Skeletal muscle tissue (tissue), 4 donors: ENCODE data around the gene OOSP3. TPM values are rescaled to one million over a fixed set of nuclear protein-coding genes. Genes with fewer than 3 reads are reported as not detected.
"Not testable (repeated sequence)": the region's sequence is repeated elsewhere in the genome, so short reads cannot be mapped to it uniquely, and the experiment has no call there.

Experiments
- H3K27ac ChIP-seq: one replicate; pipeline ENCODE4 v1.7.0; 2013; ENCODE audit warnings: mild to moderate bottlenecking, low read depth, low read length, inconsistent platforms
- H3K27me3 ChIP-seq, 3 donors: one replicate each; pipeline ENCODE4 v1.7.0; 2013; ENCODE audit warnings: low read length in 3 of 3; ENCODE audit not compliant: control insufficient read depth in 3 of 3, insufficient read depth in 3 of 3
- H3K36me3 ChIP-seq, 3 donors: one replicate each; pipeline ENCODE4 v1.7.0; 2013; ENCODE audit warnings: low read length in 3 of 3; ENCODE audit not compliant: control insufficient read depth in 3 of 3, insufficient read depth in 3 of 3
- H3K4me1 ChIP-seq, 3 donors: one replicate each; pipeline ENCODE4 v1.7.0; 2013; ENCODE audit warnings: low read length in 3 of 3, mild to moderate bottlenecking in 3 of 3; ENCODE audit not compliant: control insufficient read depth in 3 of 3, insufficient read depth in 3 of 3
- H3K4me3 ChIP-seq, 3 donors: one replicate each; pipeline ENCODE4 v1.7.0; 2013; ENCODE audit warnings: low read length in 3 of 3
- H3K9ac ChIP-seq, 3 donors: one replicate each; pipeline ENCODE4 v1.7.0; 2013; ENCODE audit warnings: low read length in 3 of 3, mild to moderate bottlenecking in 3 of 3, moderate library complexity in 2 of 3, low read depth in 1 of 3
- H3K9me3 ChIP-seq, 3 donors: one replicate each; pipeline ENCODE4 v1.7.0; 2013; ENCODE audit warnings: low read length in 3 of 3; ENCODE audit not compliant: control insufficient read depth in 3 of 3
- total RNA-seq: library from RNA; depleted of rRNA; stranded (reverse); fragments of >200 nt; gene quantifications from one replicate; pipeline ENCODE4 v1.2.3, GENCODE V29; 2014
- donor health status: Osteomylitis.

OOSP3 gene
- total RNA-seq, 1 donor from 2014 or later = not detected

DNA sequence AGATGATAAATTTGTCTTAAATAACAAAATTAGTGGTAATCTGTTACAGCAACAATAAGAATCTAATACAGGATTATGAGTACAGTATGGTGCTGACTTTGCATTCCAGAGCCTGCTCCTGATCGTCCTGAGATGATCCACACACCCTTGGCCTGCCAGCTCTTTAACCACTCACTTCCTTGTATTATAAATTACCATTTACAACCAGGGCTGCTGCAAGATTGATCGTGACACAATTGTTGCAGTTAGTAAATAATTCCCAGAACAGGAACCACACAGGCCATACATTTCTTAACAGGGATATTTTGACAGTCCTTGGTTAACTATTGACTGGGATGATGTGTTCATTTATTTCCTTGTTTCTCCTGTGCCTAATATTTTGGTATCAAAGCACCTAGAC lies 29.5 kb upstream of the OOSP3 start:
- Histone ChIP-seq H3K9me3 (no peaks in the 10 kb centered on the region), H3K4me3 (no peak overlapping the region), H3K4me1 (no peaks in the 10 kb centered on the region), H3K27ac (no peak overlapping the region), H3K36me3 (no peaks in the 10 kb centered on the region), H3K9ac (no peak overlapping the region), H3K27me3 (no peaks in the 10 kb centered on the region)

DNA sequence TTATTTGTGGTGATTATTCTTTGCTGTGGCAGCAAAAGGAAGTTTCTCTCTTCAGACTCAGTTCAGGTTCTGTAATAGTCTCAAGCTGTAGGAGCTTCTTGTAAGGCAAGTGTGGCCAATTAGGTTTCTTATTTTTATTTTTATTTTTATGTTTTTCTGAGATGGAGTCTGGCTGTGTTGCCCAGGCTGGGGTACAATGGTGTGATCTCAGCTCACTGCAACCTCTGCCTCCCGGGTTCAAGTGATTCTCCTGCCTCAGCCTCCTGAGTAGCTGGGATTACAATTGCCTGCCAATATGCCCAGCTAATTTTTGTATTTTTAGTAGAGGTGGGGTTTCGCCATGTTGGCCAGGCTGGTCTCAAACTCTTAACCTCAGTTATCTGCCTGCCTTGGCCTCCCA lies 29.0 kb upstream of the OOSP3 start:
- H3K36me3 ChIP-seq, H3K27ac ChIP-seq, H3K9ac ChIP-seq, H3K4me3 ChIP-seq, H3K27me3 ChIP-seq, H3K4me1 ChIP-seq, H3K9me3 ChIP-seq: not testable (repeated sequence)

DNA sequence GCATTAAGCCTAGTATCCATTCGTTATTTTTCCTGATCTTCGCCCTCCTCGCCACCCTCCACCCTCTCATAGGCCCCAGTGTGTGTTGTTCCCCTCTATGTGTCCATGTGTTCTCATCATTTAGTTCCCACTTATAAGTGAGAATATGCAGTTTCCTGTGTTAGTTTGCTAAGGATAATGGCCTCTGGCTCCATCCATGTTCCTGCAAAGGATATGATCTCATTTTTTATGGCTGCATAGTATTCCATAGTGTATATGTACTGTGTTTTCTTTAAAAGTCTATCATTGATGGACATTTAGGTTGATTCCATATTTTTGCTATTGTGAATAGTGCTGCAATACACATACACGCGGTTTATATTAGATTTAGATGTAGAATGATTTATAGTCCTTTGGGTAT lies 27.2 kb upstream of the OOSP3 start:
- not testable (repeated sequence) for H3K27me3 ChIP-seq, H3K36me3 ChIP-seq, H3K27ac ChIP-seq, H3K4me1 ChIP-seq, H3K4me3 ChIP-seq, H3K9ac ChIP-seq, H3K9me3 ChIP-seq

DNA sequence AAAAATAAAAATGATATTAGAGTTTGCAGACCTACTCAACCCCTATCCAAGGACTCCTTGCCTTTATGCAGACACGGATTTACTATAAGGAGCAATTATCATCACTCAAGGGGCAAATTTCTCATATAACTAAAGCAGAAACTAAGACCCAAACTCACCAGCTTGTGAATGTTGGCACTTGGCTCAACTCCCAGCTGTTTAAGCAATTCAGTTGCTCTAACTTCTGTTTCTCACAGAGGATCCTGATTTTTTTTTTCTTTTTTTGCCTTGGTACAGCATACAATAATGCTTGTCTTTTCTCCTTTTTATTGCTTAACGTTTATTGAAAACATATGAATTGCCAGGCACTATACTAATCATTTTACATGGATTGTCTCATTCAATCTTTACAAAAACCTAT lies 23.7 kb upstream of the OOSP3 start:
- Histone ChIP-seq H3K36me3 (no peaks in the 10 kb centered on the region), H3K27ac (no peak overlapping the region), H3K4me3 (no peak overlapping the region), H3K9me3 (no peaks in the 10 kb centered on the region), H3K27me3 (no peaks in the 10 kb centered on the region), H3K9ac (no peak overlapping the region), H3K4me1 (no peaks in the 10 kb centered on the region)

DNA sequence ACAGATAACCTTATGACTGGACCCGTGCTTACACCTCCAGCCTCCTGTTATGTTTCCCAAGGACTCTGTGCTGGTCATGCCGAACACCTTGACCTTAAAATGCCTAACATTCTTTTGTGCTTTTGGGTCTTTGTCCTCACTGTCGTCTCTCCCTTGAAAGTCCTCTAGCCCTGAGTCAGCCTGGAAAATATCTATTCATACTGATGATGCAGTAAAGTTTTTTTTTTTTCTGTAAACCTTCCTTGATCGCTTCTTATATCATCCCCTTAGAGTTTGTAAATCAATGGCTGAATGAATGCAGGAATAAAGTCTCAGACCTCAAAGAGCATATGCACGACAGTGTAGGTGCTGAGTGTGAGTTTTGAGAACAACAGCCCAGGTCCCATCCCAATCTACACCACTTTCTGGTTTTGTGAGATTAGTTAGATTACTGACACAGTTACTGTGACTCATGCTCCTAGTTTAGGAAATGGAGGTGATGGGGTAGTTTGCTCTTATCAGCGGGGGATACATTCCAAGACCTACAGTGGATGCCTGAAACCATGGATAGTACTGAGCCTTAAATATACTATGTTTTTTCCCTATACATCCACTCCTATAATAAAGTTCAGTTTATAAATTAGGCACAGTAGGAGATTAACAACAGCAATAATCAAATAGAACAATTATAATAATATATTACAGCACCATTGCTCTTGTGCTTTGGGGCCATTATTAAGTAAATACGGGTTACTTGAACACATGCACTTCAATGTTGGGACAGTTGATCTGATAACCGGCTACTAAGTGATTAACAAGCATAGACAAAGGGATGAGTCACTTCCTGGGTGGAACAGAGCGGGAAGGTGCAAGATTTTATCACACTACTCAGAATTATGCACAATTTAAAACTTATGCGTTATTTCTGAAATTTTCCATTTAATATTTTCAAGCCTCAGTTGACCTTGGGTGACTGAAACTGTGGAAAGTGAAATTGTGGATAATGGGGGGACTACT lies 20.8 kb upstream of the OOSP3 start:
- H3K4me1 ChIP-seq = no peaks in the 10 kb centered on the region

DNA sequence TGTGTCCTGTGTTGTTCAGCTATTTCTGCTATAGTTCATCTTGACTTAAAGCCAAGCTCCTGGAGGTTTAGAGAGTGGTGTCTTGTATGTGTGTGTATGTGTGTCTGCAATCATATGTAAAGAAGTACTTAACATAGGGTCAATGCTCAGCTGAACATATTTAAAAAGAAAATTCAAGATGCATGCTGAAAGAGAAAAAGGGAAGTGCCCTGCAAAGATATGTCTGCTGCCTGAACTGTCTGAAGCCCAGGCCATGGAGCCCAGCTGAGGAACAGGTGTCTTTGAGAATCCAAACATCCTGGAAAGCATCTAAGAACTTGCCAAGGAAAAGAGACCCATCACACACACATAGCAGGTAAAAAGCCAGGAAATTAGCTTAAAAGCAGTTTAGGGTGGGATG lies 18.9 kb upstream of the OOSP3 start:
- H3K9ac ChIP-seq = no peak overlapping the region
- no peaks in the 10 kb centered on the region for H3K36me3 ChIP-seq
- H3K9me3 ChIP-seq = no peaks in the 10 kb centered on the region
- no peak overlapping the region for H3K4me3 ChIP-seq
- H3K27me3 ChIP-seq = no peaks in the 10 kb centered on the region
- no peaks in the 10 kb centered on the region for H3K4me1 ChIP-seq
- no peak overlapping the region for H3K27ac ChIP-seq

More for the DNA sequence above, 20.8 kb upstream of the OOSP3 start:
- Histone ChIP-seq H3K36me3 (no peaks in the 10 kb centered on the region), H3K4me3 (no peak overlapping the region), H3K27ac (no peak overlapping the region), H3K9me3 (no peaks in the 10 kb centered on the region), H3K27me3 (no peaks in the 10 kb centered on the region), H3K9ac (no peak overlapping the region)

DNA sequence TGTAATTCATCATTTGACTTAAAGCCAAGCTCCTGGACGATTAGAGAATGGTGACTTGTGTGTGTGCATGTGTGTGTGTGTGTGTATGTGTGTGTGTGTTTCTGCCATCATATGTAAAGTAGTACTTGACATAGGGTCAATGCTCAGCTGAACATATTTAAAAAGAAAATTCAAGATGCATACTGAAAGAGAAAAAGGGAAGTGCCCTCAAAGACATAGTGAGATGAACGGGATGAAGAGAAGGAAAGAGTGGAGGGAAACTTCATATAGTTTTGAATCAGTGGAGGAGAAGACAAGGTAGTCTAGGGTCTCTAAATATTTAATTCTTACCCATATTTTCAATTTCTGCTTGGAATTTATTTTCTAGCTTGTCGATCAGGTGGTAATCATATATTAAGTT lies 16.3 kb upstream of the OOSP3 start:
- no peak overlapping the region for H3K9ac ChIP-seq
- no peaks in the 10 kb centered on the region for H3K27me3 ChIP-seq
- H3K9me3 ChIP-seq = no peaks in the 10 kb centered on the region
- H3K4me3 ChIP-seq = no peak overlapping the region
- H3K27ac ChIP-seq = no peak overlapping the region
- H3K36me3 ChIP-seq = no peaks in the 10 kb centered on the region
- no peaks in the 10 kb centered on the region for H3K4me1 ChIP-seq

DNA sequence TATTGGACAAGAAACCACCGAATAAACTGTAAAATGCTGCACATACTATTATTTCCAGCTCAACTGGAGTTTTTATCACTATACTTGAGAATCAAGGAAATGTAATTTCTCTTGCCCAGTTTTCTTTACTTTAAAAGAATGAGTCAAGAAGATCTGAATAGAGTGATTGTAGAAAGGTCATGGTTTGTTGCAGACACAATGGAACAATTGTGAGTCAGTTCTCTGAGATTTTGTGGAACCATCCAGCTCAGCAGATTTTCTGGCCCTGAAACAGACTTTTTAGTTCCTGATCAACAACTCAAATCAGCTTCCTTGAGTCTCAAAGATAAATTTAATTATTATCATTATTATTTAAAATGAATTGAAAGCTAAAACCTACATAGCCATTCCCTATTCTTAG lies 13.6 kb upstream of the OOSP3 start:
- no peaks in the 10 kb centered on the region for H3K4me1 ChIP-seq
- no peaks in the 10 kb centered on the region for H3K9me3 ChIP-seq
- H3K36me3 ChIP-seq = no peaks in the 10 kb centered on the region
- no peak overlapping the region for H3K9ac ChIP-seq
- H3K4me3 ChIP-seq = no peak overlapping the region
- no peaks in the 10 kb centered on the region for H3K27me3 ChIP-seq
- no peak overlapping the region for H3K27ac ChIP-seq

DNA sequence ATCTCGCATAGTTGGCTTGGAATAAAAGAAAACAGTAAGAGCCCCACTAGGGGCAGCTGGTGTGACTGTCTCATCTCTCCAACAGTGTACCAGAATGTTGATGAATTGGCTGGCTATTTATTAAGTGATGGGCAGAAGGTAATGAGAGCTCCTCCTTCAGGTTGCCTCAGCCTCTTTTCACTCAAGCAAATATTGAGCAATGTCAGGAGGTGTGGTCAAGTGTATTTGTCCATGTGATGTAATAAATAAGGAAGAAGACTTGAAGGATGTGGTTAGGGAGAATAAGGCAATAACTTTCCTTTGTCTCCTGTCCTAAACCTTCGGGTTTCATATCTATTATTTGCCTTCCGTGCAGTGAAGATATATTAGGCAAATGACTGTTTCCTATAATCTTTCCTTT lies 12.2 kb upstream of the OOSP3 start, which contains the start of gene TCN1:
TSS of gene TCN1 (minus strand) at position 91 of the 400 bp plus-strand sequence. CDS start at position 74, 17 bp downstream.
- Histone ChIP-seq H3K9ac (no peak within 1 kb of the TSS), H3K4me1 (no peaks in the 10 kb centered on the region), H3K27ac (no peak within 1 kb of the TSS), H3K36me3 (no peaks in the 10 kb centered on the region), H3K27me3 (no peaks in the 10 kb centered on the region), H3K4me3 (no peak within 1 kb of the TSS), H3K9me3 (no peaks in the 10 kb centered on the region)

DNA sequence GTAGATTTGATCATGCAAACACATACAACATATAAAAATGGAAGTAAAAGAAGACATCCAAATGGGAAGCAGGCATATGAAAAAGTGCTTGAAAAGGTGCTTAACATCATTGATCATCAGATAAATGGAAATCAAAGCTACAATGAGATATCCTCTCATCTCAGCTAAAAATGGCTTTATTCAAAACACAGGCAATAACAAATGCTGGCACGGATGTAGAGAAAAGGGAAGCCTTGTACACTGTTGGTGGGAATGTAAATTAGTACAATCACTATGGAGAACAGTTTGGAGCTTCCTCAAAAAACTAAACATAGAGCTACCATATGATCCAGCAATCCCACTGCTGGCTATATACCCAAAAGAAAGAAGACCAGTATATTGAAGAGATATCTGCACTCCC lies 11.7 kb upstream of the OOSP3 start:
- no peak overlapping the region for H3K27ac ChIP-seq
- no peaks in the 10 kb centered on the region for H3K9me3 ChIP-seq
- H3K27me3 ChIP-seq = no peaks in the 10 kb centered on the region
- H3K4me1 ChIP-seq = no peaks in the 10 kb centered on the region
- no peak overlapping the region for H3K4me3 ChIP-seq
- H3K36me3 ChIP-seq = no peaks in the 10 kb centered on the region
- no peak overlapping the region for H3K9ac ChIP-seq
